Endothelial cell of umbilical vein (primary cell): ENCODE results near the gene SMURF1. TPM values are rescaled to one million over a fixed set of nuclear protein-coding genes. Genes with fewer than 3 reads are reported as not detected.

Source experiments
- BruUV-seq: library from RNA; stranded (reverse); fragments of 400-500 nt; replicated peaks from 2 replicates; lab custom pipeline; 2021; lab: Mats Ljungman, UMichigan
- CTCF ChIA-PET: fragments of 300-600, 350-600 bp; sonication (Branson Sonifier 250); formaldehyde crosslinking; loops from one replicate; lab custom pipeline; 2021; ENCODE audit warnings: antibody characterized with exemption, inconsistent platforms; lab: Charles Lee
- POLR2A ChIA-PET: fragments of 300-600, 350-600 bp; sonication (Branson Sonifier 250); formaldehyde crosslinking; loops from one replicate; lab custom pipeline; 2021; ENCODE audit warnings: antibody characterized with exemption, inconsistent platforms; lab: Charles Lee
- DNase-seq: peaks from one replicate; pipeline ENCODE4 v3.0.0-alpha.2; 2011; ENCODE audit warnings: low read depth, low spot score
- FAIRE-seq: peaks from 2 replicates; lab custom pipeline; 2011; peaks lifted over from hg19 to GRCh38; lab: Jason Lieb, UNC
- H2AFZ ChIP-seq: 2 replicates; pipeline ENCODE4 v1.6.0; 2012; ENCODE audit warnings: low read depth, low read length, control low read depth, inconsistent platforms
- H3K27ac ChIP-seq: 2 replicates; pipeline ENCODE4 v1.5.1; 2011; ENCODE audit warnings: low read depth, mild to moderate bottlenecking, control low read depth, low read length, moderate library complexity; ENCODE audit not compliant: insufficient read depth
- H3K27me3 ChIP-seq, 2 experiments: 2 replicates each; pipeline versions ENCODE4 v1.6.0 to v1.6.1; 2011; ENCODE audit warnings: low read length in 2 of 2, mixed read lengths in 1 of 2; ENCODE audit not compliant: control insufficient read depth in 2 of 2, insufficient read depth in 2 of 2
- H3K36me3 ChIP-seq, 2 experiments: 2 replicates in 1 of 2; 3 replicates in 1 of 2; pipeline ENCODE4 v1.5.1; 2011; ENCODE audit warnings: low read length in 2 of 2, mild to moderate bottlenecking in 1 of 2, moderate library complexity in 1 of 2; ENCODE audit not compliant: control insufficient read depth in 2 of 2, insufficient read depth in 2 of 2; ENCODE audit errors: extremely low read depth in 1 of 2
- H3K4me1 ChIP-seq: 3 replicates; pipeline ENCODE4 v1.5.1; 2011; ENCODE audit warnings: mild to moderate bottlenecking, low read length; ENCODE audit not compliant: control insufficient read depth, insufficient read depth; ENCODE audit errors: extremely low read depth
- H3K4me2 ChIP-seq: 2 replicates; pipeline ENCODE4 v1.6.1; 2011; ENCODE audit warnings: low read length, control low read depth, mixed read lengths; ENCODE audit not compliant: insufficient read depth
- H3K4me3 ChIP-seq, 3 experiments: fragments of 200-600 bp in 1 of 3; sonication (generic), shearing (Covaris generic) in 1 of 3; replicated peaks in 1 of 3; 2 replicates each; pipeline ENCODE4 v1.5.1; 2011 to 2016; ENCODE audit warnings: control low read depth in 3 of 3, low read length in 3 of 3, mild to moderate bottlenecking in 2 of 3, inconsistent platforms in 1 of 3, low read depth in 1 of 3, moderate library complexity in 1 of 3; ENCODE audit not compliant: insufficient read depth in 1 of 3
- H3K79me2 ChIP-seq: 2 replicates; pipeline ENCODE4 v1.6.0; 2012; ENCODE audit warnings: low read length, inconsistent platforms; ENCODE audit not compliant: control insufficient read depth, insufficient read depth
- H3K9ac ChIP-seq: replicated peaks from 2 replicates; pipeline ENCODE3; 2011; ENCODE audit warnings: low read length, control low read depth; ENCODE audit not compliant: insufficient read depth; ENCODE audit errors: extremely low read depth
- H3K9me1 ChIP-seq: replicated peaks from 3 replicates; pipeline ENCODE4 v1.6.0; 2011; ENCODE audit warnings: mild to moderate bottlenecking, low read length; ENCODE audit not compliant: control insufficient read depth, insufficient read depth; ENCODE audit errors: extremely low read depth
- H3K9me3 ChIP-seq: replicated peaks from 2 replicates; pipeline ENCODE4 v1.5.1; 2012; ENCODE audit warnings: low read length, inconsistent platforms; ENCODE audit not compliant: control insufficient read depth, insufficient read depth
- H4K20me1 ChIP-seq: replicated peaks from 2 replicates; pipeline ENCODE3; 2011; ENCODE audit warnings: mild to moderate bottlenecking, low read length; ENCODE audit not compliant: control insufficient read depth, insufficient read depth; ENCODE audit errors: extremely low read depth
- EZH2 ChIP-seq: IDR thresholded peaks from 2 replicates; pipeline ENCODE4 v1.6.1; 2012; ENCODE audit warnings: borderline replicate concordance, low read depth, mild to moderate bottlenecking, moderate library complexity, low read length, inconsistent platforms; ENCODE audit not compliant: severe bottlenecking
- FOS ChIP-seq: IDR thresholded peaks from 2 replicates; pipeline ENCODE4 v1.6.1; 2011; ENCODE audit warnings: mild to moderate bottlenecking, low read length, moderate library complexity, borderline replicate concordance; ENCODE audit not compliant: insufficient read depth
- GATA2 ChIP-seq: IDR thresholded peaks from 2 replicates; pipeline ENCODE4 v1.7.0; 2011; ENCODE audit warnings: low read depth, mild to moderate bottlenecking, moderate library complexity, mixed read lengths, low read length; ENCODE audit not compliant: insufficient read length, insufficient read depth
- JUN ChIP-seq: IDR thresholded peaks from 2 replicates; pipeline ENCODE4 v1.6.1; 2011; ENCODE audit warnings: borderline replicate concordance, low read depth; ENCODE audit not compliant: insufficient read length, insufficient read depth
- MYC ChIP-seq: IDR thresholded peaks from one replicate; pipeline ENCODE4 v1.6.1; 2011; ENCODE audit warnings: mild to moderate bottlenecking, low read depth, low read length
- POLR2A ChIP-seq: IDR thresholded peaks from 2 replicates; pipeline ENCODE4 v1.6.1; 2012; ENCODE audit warnings: low read depth, mild to moderate bottlenecking, control low read depth, low read length
- POLR2AphosphoS5 ChIP-seq: IDR thresholded peaks from 2 replicates; pipeline ENCODE4 v1.6.1; 2012; ENCODE audit warnings: low read depth, mild to moderate bottlenecking, control low read depth, low read length, moderate library complexity; ENCODE audit not compliant: insufficient read depth
- dilution Hi-C: fragments of 300-500 bp; cut with MboI; formaldehyde crosslinking; loops from one replicate; pipeline ENCODE4 v1.15.0; 2019; ENCODE audit warnings: low sequenced_read_pairs; ENCODE audit not compliant: extremely low pct_ligation_motif_present
- intact Hi-C: fragments of 100-400 bp; cut with micrococcal nuclease; formaldehyde crosslinking; loops from one replicate; pipeline ENCODE4 v1.10.0; 2022
- polyA plus RNA-seq, 4 experiments: library from polyadenylated mRNA; depleted of rRNA in 3 of 4; stranded (reverse) in 3 of 4; unstranded in 1 of 4; fragments of >200 nt; gene quantifications; 2 replicates each; pipeline versions ENCODE4 v1.2.1 to v1.2.3, GENCODE V29; 2011 to 2012; ENCODE audit warnings: missing spikeins in 1 of 4
- total RNA-seq: library from RNA; stranded (reverse); gene quantifications from 2 replicates; pipeline ENCODE4 v1.2.3, GENCODE V29; 2021
- TF ChIP-seq, protein P1 (sequence below): IDR thresholded peaks from 2 replicates; pipeline ENCODE4 v1.6.1; 2011; ENCODE audit not compliant: insufficient read depth, insufficient read length

Gene SMURF1
- total and polyA plus RNA-seq, 2 donors (not counting 3 experiments of a cell fraction or from before 2014, with no cell fraction given) = 11.5 to 22.8 TPM

DNA sequence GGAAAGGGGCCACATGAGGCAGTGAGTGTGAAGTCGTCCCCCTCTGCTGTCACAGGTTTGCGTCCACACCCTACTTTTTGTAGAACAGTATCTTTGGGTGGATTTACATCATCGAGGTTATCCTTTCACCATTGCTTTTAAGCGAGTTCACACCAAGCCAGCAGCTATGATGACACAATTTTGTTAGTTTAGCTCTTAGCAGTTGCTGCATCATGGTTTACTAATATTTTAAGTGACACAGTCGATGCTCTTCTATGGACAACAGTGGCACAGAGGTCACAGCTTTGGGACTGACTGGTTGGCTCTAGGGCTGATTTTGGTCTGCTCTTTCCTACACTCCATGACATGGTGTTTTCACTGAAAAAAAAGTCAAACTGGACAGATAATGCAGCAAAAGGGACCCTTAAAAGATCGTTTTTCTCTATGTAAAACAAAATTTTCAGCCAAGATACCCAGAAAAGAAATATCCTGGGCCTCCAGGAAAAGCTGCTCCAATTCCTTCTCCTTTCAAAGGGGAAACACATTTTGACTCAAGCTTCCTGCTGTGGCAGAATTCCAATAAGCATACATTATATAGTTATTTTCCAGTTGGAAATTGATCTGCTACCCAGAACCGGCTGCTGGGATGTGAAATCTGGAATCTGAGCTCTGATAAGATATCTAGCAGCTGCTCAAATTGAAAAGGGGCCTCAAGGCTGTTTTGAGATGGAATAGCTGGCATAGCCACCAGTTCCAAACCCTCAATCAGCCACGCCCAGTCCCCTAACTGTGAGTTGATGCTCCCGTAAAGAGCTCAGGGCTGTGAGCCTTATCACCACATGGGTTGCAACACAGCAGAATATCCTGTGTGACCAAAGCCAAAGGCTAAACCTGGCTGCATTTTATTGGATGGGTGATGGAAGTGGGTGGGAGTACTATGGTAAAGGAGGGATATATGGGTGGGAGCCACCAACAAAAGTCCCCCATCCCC lies 114.2 kb downstream of the SMURF1 start:
- POLR2A ChIA-PET = interaction anchor here (1.0 to 1.4 kb wide), 2 partner anchors 11 to 296 kb away, joined by 4 to 5 read pairs; partner anchors contain the start of gene ARPC1A
- peak; percentile 96 for FAIRE-seq

More for the DNA sequence above, 114.2 kb downstream of the SMURF1 start:
- Histone ChIP-seq H4K20me1 (no peaks in the 10 kb centered on the region), H3K27me3 (no peaks in the 10 kb centered on the region), H3K4me3 (peak overlapping the region in 1 of 3 experiments; percentile 16), H2AFZ (no peak overlapping the region), H3K9me1 (no peaks in the 10 kb centered on the region), H3K36me3 (peaks cover 6 to 31% of the 10 kb centered on the region in 2 experiments), H3K9ac (peak overlapping the region; percentile 36), H3K79me2 (peaks cover 6% of the 10 kb centered on the region), H3K4me2 (peak overlapping the region; percentile 82), H3K27ac (peak overlapping the region; percentile 71), H3K4me1 (peaks cover 24% of the 10 kb centered on the region), H3K9me3 (no peaks in the 10 kb centered on the region)
- dilution Hi-C loops (no loop called here), intact Hi-C loops (no loop called here)
- CTCF ChIA-PET = interaction anchor here (0.9 to 2.0 kb wide), 10 partner anchors 9 to 297 kb away, joined by 3 to 8 read pairs (median 4); no protein-coding TSS in a partner anchor
- TF ChIP-seq EZH2 (no peak), FOS (peak; percentile 32), MYC (no peak), POLR2AphosphoS5 (no peak), POLR2A (no peak), JUN (peak; percentile 8), GATA2 (peak; percentile 36)
- TF ChIP-seq, protein P1, sequence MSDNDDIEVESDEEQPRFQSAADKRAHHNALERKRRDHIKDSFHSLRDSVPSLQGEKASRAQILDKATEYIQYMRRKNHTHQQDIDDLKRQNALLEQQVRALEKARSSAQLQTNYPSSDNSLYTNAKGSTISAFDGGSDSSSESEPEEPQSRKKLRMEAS = no peak
- peak; percentile 79 for DNase-seq
- TSS peak; percentile 10 for BruUV-seq
